Prostate gland (tissue), 2 donors: ENCODE results near the gene OR52B6.

Experiments
- POLR2A ChIP-seq: fragments of 450-650 bp; IDR thresholded peaks from one replicate; pipeline ENCODE4 v1.6.1; 2016; ENCODE audit warnings: antibody characterized with exemption, mild to moderate bottlenecking
- TF ChIP-seq, protein P1 (sequence below), 4 experiments: fragments of 200-600 bp in 2 of 4; fragments of 450-650 bp in 2 of 4; sonication (generic) in 2 of 4; IDR thresholded peaks; 1 replicate in 3 of 4; 2 replicates in 1 of 4; pipeline ENCODE4 v1.5.1; 2016 to 2019; ENCODE audit warnings: antibody characterized with exemption in 4 of 4, mild to moderate bottlenecking in 2 of 4, moderate library complexity in 2 of 4

DNA sequence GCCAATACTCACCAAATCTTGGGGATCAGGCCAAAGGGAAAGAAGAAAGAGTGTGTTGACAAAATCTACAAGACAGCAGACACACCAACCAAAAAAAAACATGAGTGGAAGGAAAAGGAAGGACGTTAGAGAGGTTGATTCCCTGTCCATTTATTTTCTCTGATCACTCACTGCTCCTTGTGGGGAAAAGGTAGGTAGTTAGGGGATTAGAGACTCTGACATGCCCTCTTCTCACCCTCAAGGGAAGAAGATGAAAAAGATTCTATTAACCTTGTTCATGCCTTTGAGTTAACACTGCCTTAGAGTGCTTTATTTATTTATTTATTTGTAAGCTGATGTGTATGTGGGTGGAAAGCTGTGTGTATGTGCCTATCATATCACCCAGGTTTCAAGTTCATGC, 32.2 kb upstream of the OR52B6 start, which contains the start of gene OR52H1:
- TF ChIP-seq, protein P1, sequence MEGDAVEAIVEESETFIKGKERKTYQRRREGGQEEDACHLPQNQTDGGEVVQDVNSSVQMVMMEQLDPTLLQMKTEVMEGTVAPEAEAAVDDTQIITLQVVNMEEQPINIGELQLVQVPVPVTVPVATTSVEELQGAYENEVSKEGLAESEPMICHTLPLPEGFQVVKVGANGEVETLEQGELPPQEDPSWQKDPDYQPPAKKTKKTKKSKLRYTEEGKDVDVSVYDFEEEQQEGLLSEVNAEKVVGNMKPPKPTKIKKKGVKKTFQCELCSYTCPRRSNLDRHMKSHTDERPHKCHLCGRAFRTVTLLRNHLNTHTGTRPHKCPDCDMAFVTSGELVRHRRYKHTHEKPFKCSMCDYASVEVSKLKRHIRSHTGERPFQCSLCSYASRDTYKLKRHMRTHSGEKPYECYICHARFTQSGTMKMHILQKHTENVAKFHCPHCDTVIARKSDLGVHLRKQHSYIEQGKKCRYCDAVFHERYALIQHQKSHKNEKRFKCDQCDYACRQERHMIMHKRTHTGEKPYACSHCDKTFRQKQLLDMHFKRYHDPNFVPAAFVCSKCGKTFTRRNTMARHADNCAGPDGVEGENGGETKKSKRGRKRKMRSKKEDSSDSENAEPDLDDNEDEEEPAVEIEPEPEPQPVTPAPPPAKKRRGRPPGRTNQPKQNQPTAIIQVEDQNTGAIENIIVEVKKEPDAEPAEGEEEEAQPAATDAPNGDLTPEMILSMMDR (IDR thresholded peaks at IDR 0.05) = no peak
- TF ChIP-seq POLR2A = no peak
